ENCODE measurements around the gene ATF4. TPM values are rescaled to one million over a fixed set of nuclear protein-coding genes. Genes with fewer than 3 reads are reported as not detected.
"Not testable (repeated sequence)": the region's sequence is repeated elsewhere in the genome, so short reads cannot be mapped to it uniquely, and the experiment has no call there.

The ATF4 gene
- total RNA-seq, 2 experiments from 2014 or later, result 589 to 609 TPM

DNA sequence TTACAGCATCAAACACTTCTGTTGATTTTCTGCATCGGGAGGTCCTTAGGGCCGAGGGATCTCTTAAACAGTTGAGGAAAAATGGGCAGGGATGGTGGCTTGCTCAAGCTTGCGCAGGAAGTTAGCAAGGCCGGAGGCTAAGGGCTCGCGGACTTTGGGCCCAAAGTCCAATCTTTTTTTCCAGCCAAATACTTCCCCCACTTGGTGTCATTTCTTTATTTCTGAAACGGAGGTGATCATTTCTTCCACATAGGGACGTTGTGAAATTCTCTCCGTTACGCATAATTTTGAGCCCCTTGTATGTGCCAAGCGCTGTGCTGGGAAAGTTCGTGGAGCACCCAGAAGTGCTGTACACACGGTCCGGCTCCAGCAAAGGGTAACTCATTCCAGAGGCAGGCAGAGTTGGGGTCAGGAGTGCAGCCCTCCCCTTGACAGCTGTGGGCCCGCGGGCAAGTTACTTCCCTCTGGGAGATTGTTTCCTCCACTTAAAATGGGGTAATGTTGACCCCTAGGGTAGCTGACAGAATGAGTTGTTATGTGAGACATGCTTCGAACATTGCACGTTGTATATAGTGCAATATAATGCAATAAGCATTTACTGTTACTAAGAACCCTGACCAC, 17.5 kb upstream of the ATF4 start:
- Mint-ChIP-seq H3K36me3 (ENCODE audit: low read depth) (peaks cover 37% of the 10 kb centered on the region), H3K4me1 (ENCODE audit: low read depth) (peaks cover 34% of the 10 kb centered on the region), H3K4me3 (peak overlapping the region; percentile 96), H3K27ac (peak overlapping the region; percentile 76), H3K9me3 (no peaks in the 10 kb centered on the region), H3K27me3 (ENCODE audit: low read depth) (no peaks in the 10 kb centered on the region)
- CTCF ChIA-PET, result interaction anchor here (1.0 to 2.5 kb wide), 4 partner anchors 10 to 26 kb away, joined by 3 to 11 read pairs (median 6); no protein-coding TSS in a partner anchor
- DNase-seq, result no peak
- intact Hi-C loops (cut with micrococcal nuclease), result loop anchor here (1.0 to 10.0 kb wide), 4 partner anchors 17 to 808 kb away; partner anchors contain the start of genes ATF4 and TAB1

DNA sequence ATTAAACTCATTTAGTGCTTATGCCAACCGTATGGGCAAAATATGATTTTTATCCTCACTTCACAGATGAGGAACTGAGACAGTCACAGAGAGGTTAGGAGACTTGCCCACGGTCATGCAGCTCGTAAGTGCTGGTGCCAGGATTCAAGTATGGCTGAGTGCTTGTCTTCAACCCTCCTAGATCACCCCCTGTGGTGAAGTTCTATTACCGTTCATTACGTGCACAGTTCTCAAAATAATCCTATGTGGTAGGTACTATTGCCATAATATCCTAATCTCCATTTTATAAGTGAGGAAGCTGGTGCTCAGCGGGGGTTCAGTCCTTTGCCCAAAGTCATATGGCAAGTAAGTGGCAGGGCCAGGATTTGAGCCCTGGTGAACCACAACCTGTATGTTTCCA, 16.7 kb upstream of the ATF4 start:
- intact Hi-C loops (cut with micrococcal nuclease), result loop anchor here (2.0 to 10.0 kb wide), 3 partner anchors 25 to 809 kb away; partner anchors contain the start of gene TAB1
- H3K4me1 Mint-ChIP-seq (ENCODE audit: low read depth), result peaks cover 40% of the 10 kb centered on the region
- H3K36me3 Mint-ChIP-seq (ENCODE audit: low read depth), result peaks cover 37% of the 10 kb centered on the region
- no peak for DNase-seq
- H3K9me3 Mint-ChIP-seq, result no peaks in the 10 kb centered on the region
- no peaks in the 10 kb centered on the region for H3K27me3 Mint-ChIP-seq (ENCODE audit: low read depth)
- CTCF ChIA-PET, result interaction anchor here (1.0 to 2.5 kb wide), 5 partner anchors 10 to 25 kb away, joined by 3 to 11 read pairs (median 3); no protein-coding TSS in a partner anchor
- peak overlapping the region; percentile 96 for H3K4me3 Mint-ChIP-seq
- H3K27ac Mint-ChIP-seq, result peak overlapping the region; percentile 51

DNA sequence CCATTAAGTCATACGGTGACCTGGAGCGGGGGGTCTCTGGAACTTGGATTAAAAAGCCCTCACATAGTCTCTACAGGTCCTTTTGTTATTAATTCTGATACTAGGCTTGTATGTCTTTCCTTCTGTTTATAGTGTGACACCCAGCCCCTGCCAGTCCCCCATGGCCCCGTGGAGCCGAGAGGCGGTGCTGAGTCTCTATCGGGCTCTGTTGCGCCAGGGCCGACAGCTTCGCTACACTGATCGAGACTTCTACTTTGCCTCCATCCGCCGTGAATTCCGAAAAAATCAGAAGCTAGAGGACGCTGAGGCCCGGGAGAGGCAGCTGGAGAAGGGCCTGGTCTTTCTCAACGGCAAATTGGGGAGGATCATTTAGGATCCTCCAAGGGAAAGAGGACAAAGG, 16.3 kb upstream of the ATF4 start:
- Mint-ChIP-seq H3K9me3 (no peaks in the 10 kb centered on the region), H3K36me3 (ENCODE audit: low read depth) (peaks cover 37% of the 10 kb centered on the region), H3K27me3 (ENCODE audit: low read depth) (no peaks in the 10 kb centered on the region), H3K27ac (no peak overlapping the region), H3K4me1 (ENCODE audit: low read depth) (peaks cover 41% of the 10 kb centered on the region), H3K4me3 (peak overlapping the region; percentile 16)
- DNase-seq, result no peak
- CTCF ChIA-PET, result interaction anchor here (1.0 to 1.4 kb wide), 3 partner anchors 11 to 13 kb away, joined by 3 read pairs; no protein-coding TSS in a partner anchor
- intact Hi-C loops (cut with micrococcal nuclease), result loop anchor here (10.0 kb wide), 1 partner anchor 809 kb away; no protein-coding TSS in a partner anchor

DNA sequence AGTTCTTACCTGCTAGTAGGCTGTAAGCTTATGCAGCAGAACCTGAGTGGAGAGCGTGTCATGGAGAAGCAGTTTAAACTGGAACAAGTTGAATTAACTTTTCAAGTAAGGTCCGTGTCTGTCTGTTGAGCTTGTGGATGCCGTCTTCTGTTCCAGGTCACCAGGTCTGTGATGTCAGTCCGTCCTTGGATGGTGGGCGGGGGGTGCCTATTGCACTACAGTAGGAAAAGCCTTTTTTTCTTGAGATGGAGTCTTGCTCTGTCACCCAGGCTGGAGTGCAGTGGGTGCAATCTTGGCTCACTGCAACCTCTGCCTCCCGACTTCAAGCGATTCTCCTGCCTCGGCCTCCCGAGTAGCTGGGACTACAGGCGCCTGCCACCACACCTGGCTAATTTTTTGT, 13.3 kb upstream of the ATF4 start:
- H3K27me3 Mint-ChIP-seq (ENCODE audit: low read depth); H3K4me3 Mint-ChIP-seq; H3K27ac Mint-ChIP-seq; H3K9me3 Mint-ChIP-seq; DNase-seq: not testable (repeated sequence)
- peaks cover 47% of the 10 kb centered on the region for H3K4me1 Mint-ChIP-seq (ENCODE audit: low read depth)
- H3K36me3 Mint-ChIP-seq (ENCODE audit: low read depth), result peaks cover 57% of the 10 kb centered on the region
- intact Hi-C loops (cut with micrococcal nuclease), result loop anchor here (10.0 kb wide), 1 partner anchor 812 kb away; no protein-coding TSS in a partner anchor
- CTCF ChIA-PET, result interaction anchor here (1.0 to 1.6 kb wide), 2 partner anchors 13 to 22 kb away, joined by 4 to 7 read pairs; no protein-coding TSS in a partner anchor

DNA sequence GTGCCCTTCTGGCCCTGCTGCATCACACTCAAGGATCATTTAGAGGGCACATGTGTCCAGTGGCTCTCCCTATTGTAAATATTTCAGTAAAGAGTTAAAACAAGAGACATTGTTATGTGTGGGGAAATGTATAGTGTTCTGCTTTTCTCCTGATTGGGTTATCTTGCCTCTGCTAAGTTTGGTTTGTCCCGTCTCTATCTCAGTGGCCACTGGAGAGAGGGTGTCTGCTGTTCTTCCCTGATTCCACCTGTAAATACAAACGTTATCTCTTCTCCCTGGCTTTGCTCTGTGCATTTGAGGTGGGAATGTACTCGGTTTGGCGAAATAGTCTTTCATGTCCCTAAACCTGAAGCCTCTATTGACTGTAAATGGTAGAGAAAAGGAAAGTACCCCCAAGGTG, 12.0 kb upstream of the ATF4 start:
- Mint-ChIP-seq H3K27me3 (ENCODE audit: low read depth) (no peaks in the 10 kb centered on the region), H3K36me3 (ENCODE audit: low read depth) (peaks cover 62% of the 10 kb centered on the region), H3K27ac (no peak overlapping the region), H3K9me3 (no peaks in the 10 kb centered on the region), H3K4me1 (ENCODE audit: low read depth) (peaks cover 45% of the 10 kb centered on the region), H3K4me3 (no peak overlapping the region)
- CTCF ChIA-PET, result interaction anchor here (0.7 to 1.1 kb wide), 2 partner anchors 12 to 21 kb away, joined by 3 to 5 read pairs; no protein-coding TSS in a partner anchor
- intact Hi-C loops (cut with micrococcal nuclease), result loop anchor here (10.0 kb wide), 1 partner anchor 814 kb away; no protein-coding TSS in a partner anchor
- no peak for DNase-seq

DNA sequence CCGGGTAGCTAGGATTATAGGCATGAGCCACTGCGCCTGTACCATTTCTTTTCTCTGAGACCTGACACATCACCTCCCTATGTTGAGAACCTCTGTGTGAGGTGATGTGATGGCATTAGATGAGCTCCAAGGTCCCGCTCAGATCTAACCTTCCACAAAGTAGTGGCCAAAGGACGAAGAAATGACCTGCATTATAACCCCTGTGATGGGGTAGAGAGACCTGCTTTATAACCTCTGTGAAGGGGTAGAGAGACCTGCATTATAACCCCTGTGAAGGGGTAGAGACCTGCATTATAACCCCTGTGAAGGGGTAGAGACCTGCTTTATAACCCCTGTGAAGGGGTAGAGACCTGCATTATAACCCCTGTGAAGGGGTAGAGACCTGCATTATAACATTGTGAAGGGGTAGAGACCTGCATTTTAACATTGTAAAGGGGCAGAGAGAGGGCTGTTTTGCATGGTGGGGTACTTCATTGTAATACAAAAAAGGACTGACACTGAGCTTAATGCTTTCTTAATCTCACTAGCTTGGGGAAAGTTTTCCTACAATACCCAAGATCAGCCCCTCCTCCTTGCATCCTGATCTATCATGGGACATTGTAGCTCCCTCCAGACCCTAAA, 9.7 kb upstream of the ATF4 start:
- H3K27me3 Mint-ChIP-seq (ENCODE audit: low read depth), result no peaks in the 10 kb centered on the region
- peaks cover 58% of the 10 kb centered on the region for H3K36me3 Mint-ChIP-seq (ENCODE audit: low read depth)
- CTCF ChIA-PET, result interaction anchor here (1.0 to 1.4 kb wide), 4 partner anchors 9 to 200 kb away, joined by 3 to 6 read pairs (median 4); partner anchors contain the start of gene ATF4
- H3K9me3 Mint-ChIP-seq, result no peaks in the 10 kb centered on the region
- intact Hi-C loops (cut with micrococcal nuclease), result no loop called here
- H3K27ac Mint-ChIP-seq, result peak overlapping the region; percentile 5
- H3K4me3 Mint-ChIP-seq, result no peak overlapping the region
- H3K4me1 Mint-ChIP-seq (ENCODE audit: low read depth), result peaks cover 42% of the 10 kb centered on the region
- no peak for DNase-seq

DNA sequence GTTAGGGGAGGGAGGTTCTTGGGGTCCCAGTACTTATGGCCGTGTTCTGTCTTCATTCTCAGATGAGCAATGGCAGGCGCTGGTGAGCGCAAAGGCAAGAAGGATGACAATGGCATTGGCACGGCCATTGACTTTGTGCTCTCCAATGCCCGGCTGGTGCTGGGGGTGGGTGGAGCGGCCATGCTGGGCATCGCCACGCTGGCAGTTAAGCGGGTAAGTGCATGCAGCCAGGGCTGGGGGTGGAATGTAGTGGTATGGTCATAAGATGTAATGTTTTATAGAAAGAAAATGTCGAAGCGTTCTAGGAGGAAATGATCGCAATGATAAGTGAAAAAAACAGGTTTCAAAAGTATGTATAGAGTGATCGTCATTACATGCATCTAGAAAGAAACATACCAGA, 9.1 kb upstream of the ATF4 start:
- DNase-seq, result no peak
- Mint-ChIP-seq H3K4me3 (no peak overlapping the region), H3K27me3 (ENCODE audit: low read depth) (no peaks in the 10 kb centered on the region), H3K9me3 (no peaks in the 10 kb centered on the region), H3K27ac (no peak overlapping the region), H3K36me3 (ENCODE audit: low read depth) (peaks cover 58% of the 10 kb centered on the region), H3K4me1 (ENCODE audit: low read depth) (peaks cover 44% of the 10 kb centered on the region)
- CTCF ChIA-PET, result interaction anchor here (1.0 to 1.4 kb wide), 2 partner anchors 15 to 18 kb away, joined by 4 to 6 read pairs; no protein-coding TSS in a partner anchor
- intact Hi-C loops (cut with micrococcal nuclease), result no loop called here

DNA sequence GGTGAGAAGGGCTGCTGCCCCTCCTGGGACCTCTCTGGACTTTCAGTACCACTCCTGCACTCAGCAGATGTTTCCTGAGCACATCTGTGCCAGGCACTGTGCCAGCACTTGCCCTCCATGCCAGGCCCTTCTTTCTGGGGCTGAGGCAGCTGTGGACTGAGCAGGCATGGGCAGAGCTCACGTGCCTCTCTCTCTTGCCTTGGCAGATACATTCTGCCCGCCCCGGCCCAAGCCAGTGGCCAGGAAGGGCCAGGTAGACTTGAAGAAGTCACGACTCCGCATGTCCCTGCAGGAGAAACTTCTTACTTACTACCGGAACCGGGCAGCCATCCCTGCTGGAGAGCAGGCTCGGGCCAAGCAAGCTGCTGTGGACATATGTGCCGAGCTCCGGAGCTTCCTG, 8.3 kb upstream of the ATF4 start:
- peaks cover 51% of the 10 kb centered on the region for H3K36me3 Mint-ChIP-seq (ENCODE audit: low read depth)
- DNase-seq, result no peak
- peaks cover 41% of the 10 kb centered on the region for H3K4me1 Mint-ChIP-seq (ENCODE audit: low read depth)
- H3K27ac Mint-ChIP-seq, result no peak overlapping the region
- H3K9me3 Mint-ChIP-seq, result no peaks in the 10 kb centered on the region
- CTCF ChIA-PET, result interaction anchor here (1.7 kb wide), 1 partner anchor 17 kb away, joined by 6 read pairs; no protein-coding TSS in a partner anchor
- intact Hi-C loops (cut with micrococcal nuclease), result no loop called here
- no peaks in the 10 kb centered on the region for H3K27me3 Mint-ChIP-seq (ENCODE audit: low read depth)
- no peak overlapping the region for H3K4me3 Mint-ChIP-seq

DNA sequence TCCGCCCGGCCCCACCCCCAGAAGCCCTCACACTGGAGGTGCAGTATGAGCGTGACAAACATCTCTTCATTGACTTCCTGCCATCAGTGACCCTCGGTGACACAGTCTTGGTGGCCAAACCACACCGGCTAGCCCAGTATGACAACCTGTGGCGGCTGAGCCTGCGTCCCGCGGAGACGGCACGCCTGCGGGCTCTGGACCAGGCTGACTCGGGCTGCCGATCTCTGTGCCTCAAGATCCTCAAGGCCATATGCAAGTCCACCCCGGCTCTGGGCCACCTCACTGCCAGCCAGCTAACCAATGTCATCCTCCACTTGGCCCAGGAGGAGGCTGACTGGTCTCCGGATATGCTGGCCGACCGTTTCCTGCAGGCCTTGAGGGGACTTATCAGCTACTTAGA, 6.6 kb upstream of the ATF4 start:
- Mint-ChIP-seq H3K36me3 (ENCODE audit: low read depth) (peaks cover 49% of the 10 kb centered on the region), H3K9me3 (no peaks in the 10 kb centered on the region), H3K27ac (no peak overlapping the region), H3K27me3 (ENCODE audit: low read depth) (no peaks in the 10 kb centered on the region), H3K4me1 (ENCODE audit: low read depth) (peaks cover 44% of the 10 kb centered on the region), H3K4me3 (no peak overlapping the region)
- no peak for DNase-seq
- CTCF ChIA-PET, result interaction anchor here (0.7 to 5.6 kb wide), 7 partner anchors 9 to 170 kb away, joined by 3 to 49 read pairs (median 9); no protein-coding TSS in a partner anchor
- intact Hi-C loops (cut with micrococcal nuclease), result no loop called here

DNA sequence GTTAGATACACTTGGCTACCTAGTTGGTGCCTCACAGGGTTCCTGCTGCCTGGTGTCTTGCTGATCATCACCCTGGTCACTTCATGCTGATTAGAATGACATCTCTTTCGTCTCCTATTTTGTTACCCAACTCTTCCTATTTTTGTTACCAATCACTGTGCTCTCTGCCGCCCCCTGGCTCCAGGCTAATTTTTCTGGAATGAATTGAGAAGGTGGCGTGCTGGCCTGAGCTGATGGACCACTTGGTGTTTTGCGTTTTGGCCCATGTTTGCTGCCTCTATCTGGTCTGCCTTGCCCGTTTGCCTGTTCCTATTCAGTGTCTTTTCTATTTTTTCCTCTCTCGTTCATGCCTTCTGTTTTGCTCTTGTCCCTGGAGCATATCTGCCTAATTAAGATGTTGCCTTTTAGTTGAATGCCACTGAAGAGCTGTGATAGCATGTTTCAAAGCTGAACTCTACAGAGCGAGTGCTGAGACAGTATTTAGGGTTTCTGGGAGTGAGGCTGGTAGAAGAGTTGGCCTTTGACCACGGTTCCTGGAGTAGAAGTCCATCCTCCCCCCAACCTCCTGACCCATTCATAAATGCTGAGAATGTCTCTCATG, 5.9 kb upstream of the ATF4 start:
- no peaks in the 10 kb centered on the region for H3K27me3 Mint-ChIP-seq (ENCODE audit: low read depth)
- H3K4me3 Mint-ChIP-seq, result no peak overlapping the region
- H3K36me3 Mint-ChIP-seq (ENCODE audit: low read depth), result peaks cover 45% of the 10 kb centered on the region
- intact Hi-C loops (cut with micrococcal nuclease), result no loop called here
- H3K27ac Mint-ChIP-seq, result peak overlapping the region; percentile 16
- peak; percentile 76 for DNase-seq
- no peaks in the 10 kb centered on the region for H3K9me3 Mint-ChIP-seq
- peaks cover 46% of the 10 kb centered on the region for H3K4me1 Mint-ChIP-seq (ENCODE audit: low read depth)
- CTCF ChIA-PET, result interaction anchor here (0.9 to 5.6 kb wide), 9 partner anchors 9 to 510 kb away, joined by 3 to 49 read pairs (median 9); partner anchors contain the start of gene MIEF1

DNA sequence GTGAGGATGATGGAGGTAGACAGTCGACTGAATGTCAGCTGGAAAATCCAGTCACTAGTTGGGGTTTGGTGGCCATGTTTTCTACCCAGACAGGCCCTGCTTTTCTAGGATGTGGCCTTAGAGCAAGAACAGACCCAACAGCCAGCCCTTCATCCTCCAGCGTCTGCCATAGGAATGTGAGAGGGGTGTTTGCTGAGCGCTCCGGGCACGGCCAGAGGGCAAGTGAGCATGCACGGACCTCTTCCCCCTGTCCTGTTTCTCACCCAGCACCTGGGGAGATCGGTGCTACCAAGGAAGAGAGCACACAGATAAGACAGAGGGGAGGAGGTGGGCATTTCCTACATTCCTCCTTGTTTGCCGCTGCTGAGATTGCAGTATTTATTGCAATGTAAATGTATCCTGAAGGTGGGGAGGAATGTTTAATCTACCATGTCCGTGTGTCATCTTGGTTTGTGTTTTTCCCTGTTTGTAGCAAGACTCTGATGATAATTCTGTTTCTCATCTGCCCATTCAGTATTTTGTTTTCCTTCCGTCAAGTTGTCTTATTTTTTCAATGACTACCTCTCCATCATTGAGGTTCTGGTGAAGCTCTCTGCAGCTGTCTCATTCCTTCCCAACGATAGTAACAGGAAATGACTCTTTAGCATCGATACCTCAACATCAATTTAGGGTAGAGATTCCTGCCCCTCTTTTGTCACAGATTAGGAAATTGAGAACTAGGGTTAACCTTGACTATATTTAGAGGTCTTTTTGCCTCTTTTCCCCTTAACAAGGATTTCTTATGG, 4.9 kb upstream of the ATF4 start:
- H3K9me3 Mint-ChIP-seq, result no peaks in the 10 kb centered on the region
- H3K27me3 Mint-ChIP-seq (ENCODE audit: low read depth), result peaks cover 2% of the 10 kb centered on the region
- H3K27ac Mint-ChIP-seq, result peak overlapping the region; percentile 81
- no peak overlapping the region for H3K4me3 Mint-ChIP-seq
- no peak for DNase-seq
- intact Hi-C loops (cut with micrococcal nuclease), result no loop called here
- H3K36me3 Mint-ChIP-seq (ENCODE audit: low read depth), result peaks cover 43% of the 10 kb centered on the region
- CTCF ChIA-PET, result interaction anchor here (0.6 to 5.6 kb wide), 10 partner anchors 8 to 509 kb away, joined by 3 to 49 read pairs (median 9); partner anchors contain the start of genes MIEF1 and TAB1
- H3K4me1 Mint-ChIP-seq (ENCODE audit: low read depth), result peaks cover 42% of the 10 kb centered on the region
